ENCODE data around the gene TMEM130. TPM values are rescaled to one million over a fixed set of nuclear protein-coding genes. Genes with fewer than 3 reads are reported as not detected.
A peak's percentile ranks its signal among the peaks of the same experiment; 100 is the strongest.
"Not testable (repeated sequence)": the region's sequence is repeated elsewhere in the genome, so short reads cannot be mapped to it uniquely, and the experiment has no call there.

TMEM130 gene
- total RNA-seq, 2 experiments from 2014 or later = not detected

GRCh38 chr7:98855610-98856422 lies 14.0 kb downstream of the TMEM130 start:
- no peak for ATAC-seq (ENCODE audit: low read depth)

GRCh38 chr7:98852826-98853225 lies 17.0 kb downstream of the TMEM130 start:
- no peak for ATAC-seq (ENCODE audit: low read depth)
- POLR2A ChIA-PET = no interaction called here
- no peak overlapping the region for H3K27ac Mint-ChIP-seq
- H3K4me1 Mint-ChIP-seq = no peaks in the 10 kb centered on the region
- peaks cover 5% of the 10 kb centered on the region for H3K27me3 Mint-ChIP-seq
- H3K36me3 Mint-ChIP-seq = no peaks in the 10 kb centered on the region
- no peak for DNase-seq
- no peaks in the 10 kb centered on the region for H3K9me3 Mint-ChIP-seq
- no peak overlapping the region for H3K4me3 Mint-ChIP-seq

More at GRCh38 chr7:98855610-98856422, 14.0 kb downstream of the TMEM130 start:
- Mint-ChIP-seq H3K9me3 (no peaks in the 10 kb centered on the region), H3K4me3 (no peak overlapping the region), H3K27ac (no peak overlapping the region), H3K36me3 (no peaks in the 10 kb centered on the region), H3K4me1 (no peaks in the 10 kb centered on the region), H3K27me3 (peaks cover 14% of the 10 kb centered on the region)
- POLR2A ChIA-PET = no interaction called here
- DNase-seq = no peak

GRCh38 chr7:98848918-98849317 lies 20.9 kb downstream of the TMEM130 start:
- Mint-ChIP-seq H3K4me3 (no peak overlapping the region), H3K27ac (no peak overlapping the region), H3K4me1 (no peaks in the 10 kb centered on the region), H3K27me3 (no peaks in the 10 kb centered on the region), H3K36me3 (no peaks in the 10 kb centered on the region), H3K9me3 (no peaks in the 10 kb centered on the region)
- DNase-seq (no peak), ATAC-seq (ENCODE audit: low read depth) (no peak)
- POLR2A ChIA-PET = no interaction called here

GRCh38 chr7:98842552-98842951 lies 27.3 kb downstream of the TMEM130 start:
- H3K4me3 Mint-ChIP-seq; H3K27ac Mint-ChIP-seq; H3K9me3 Mint-ChIP-seq; H3K4me1 Mint-ChIP-seq; DNase-seq; POLR2A ChIA-PET; H3K36me3 Mint-ChIP-seq; H3K27me3 Mint-ChIP-seq; ATAC-seq (ENCODE audit: low read depth): not testable (repeated sequence)

GRCh38 chr7:98841179-98841997 lies 28.4 kb downstream of the TMEM130 start:
- H3K4me1 Mint-ChIP-seq = no peaks in the 10 kb centered on the region
- peak; percentile 60 for ATAC-seq (ENCODE audit: low read depth)
- H3K9me3 Mint-ChIP-seq = no peaks in the 10 kb centered on the region
- H3K4me3 Mint-ChIP-seq = no peak overlapping the region
- H3K27me3 Mint-ChIP-seq = peaks cover 4% of the 10 kb centered on the region
- peak; percentile 77 for DNase-seq
- H3K27ac Mint-ChIP-seq = no peak overlapping the region
- no peaks in the 10 kb centered on the region for H3K36me3 Mint-ChIP-seq
- POLR2A ChIA-PET = no interaction called here

- H3K27me3 Mint-ChIP-seq = peaks cover 4% of the 10 kb centered on the region
- H3K36me3 Mint-ChIP-seq = no peaks in the 10 kb centered on the region
- no peak overlapping the region for H3K27ac Mint-ChIP-seq
- H3K4me3 Mint-ChIP-seq = no peak overlapping the region
- H3K4me1 Mint-ChIP-seq = no peaks in the 10 kb centered on the region
- H3K9me3 Mint-ChIP-seq = no peaks in the 10 kb centered on the region
- POLR2A ChIA-PET = no interaction called here
- ATAC-seq (ENCODE audit: low read depth) (no peak), DNase-seq (no peak)
Observed at GRCh38 chr7:98840722-98841121, 29.1 kb downstream of the TMEM130 start.

GRCh38 chr7:98840096-98840495 lies 29.7 kb downstream of the TMEM130 start:
- DNase-seq (no peak), ATAC-seq (ENCODE audit: low read depth) (no peak)
- H3K36me3 Mint-ChIP-seq = no peaks in the 10 kb centered on the region
- H3K4me1 Mint-ChIP-seq = no peaks in the 10 kb centered on the region
- no peak overlapping the region for H3K27ac Mint-ChIP-seq
- peaks cover 4% of the 10 kb centered on the region for H3K27me3 Mint-ChIP-seq
- POLR2A ChIA-PET = no interaction called here
- no peaks in the 10 kb centered on the region for H3K9me3 Mint-ChIP-seq
- no peak overlapping the region for H3K4me3 Mint-ChIP-seq

GRCh38 chr7:98837630-98837972 lies 32.2 kb downstream of the TMEM130 start:
- peaks cover 6% of the 10 kb centered on the region for H3K27me3 Mint-ChIP-seq
- ATAC-seq (ENCODE audit: low read depth) (no peak), DNase-seq (no peak)
- H3K9me3 Mint-ChIP-seq = no peaks in the 10 kb centered on the region
- H3K36me3 Mint-ChIP-seq = no peaks in the 10 kb centered on the region
- no peak overlapping the region for H3K27ac Mint-ChIP-seq
- no peaks in the 10 kb centered on the region for H3K4me1 Mint-ChIP-seq
- no peak overlapping the region for H3K4me3 Mint-ChIP-seq
- POLR2A ChIA-PET = no interaction called here

- Mint-ChIP-seq H3K4me3 (no peak overlapping the region), H3K9me3 (no peaks in the 10 kb centered on the region), H3K27ac (no peak overlapping the region), H3K27me3 (peaks cover 6% of the 10 kb centered on the region), H3K36me3 (no peaks in the 10 kb centered on the region), H3K4me1 (no peaks in the 10 kb centered on the region)
- DNase-seq (no peak), ATAC-seq (ENCODE audit: low read depth) (no peak)
- POLR2A ChIA-PET = no interaction called here
Observed at GRCh38 chr7:98836811-98837629, 32.8 kb downstream of the TMEM130 start.

GRCh38 chr7:98834949-98835348 lies 34.9 kb downstream of the TMEM130 start:
- DNase-seq = no peak
- no peak overlapping the region for H3K4me3 Mint-ChIP-seq
- H3K27me3 Mint-ChIP-seq = peaks cover 4% of the 10 kb centered on the region
- H3K4me1 Mint-ChIP-seq = no peaks in the 10 kb centered on the region
- no peaks in the 10 kb centered on the region for H3K36me3 Mint-ChIP-seq
- ATAC-seq (ENCODE audit: low read depth) = no peak
- POLR2A ChIA-PET = no interaction called here
- no peak overlapping the region for H3K27ac Mint-ChIP-seq
- no peaks in the 10 kb centered on the region for H3K9me3 Mint-ChIP-seq

- Mint-ChIP-seq H3K27me3 (peaks cover 4% of the 10 kb centered on the region), H3K27ac (no peak overlapping the region), H3K9me3 (no peaks in the 10 kb centered on the region), H3K36me3 (no peaks in the 10 kb centered on the region), H3K4me1 (no peaks in the 10 kb centered on the region), H3K4me3 (no peak overlapping the region)
- ATAC-seq (ENCODE audit: low read depth) (no peak), DNase-seq (no peak)
- POLR2A ChIA-PET = no interaction called here
Observed at GRCh38 chr7:98833022-98833421, 36.8 kb downstream of the TMEM130 start.

- ATAC-seq (ENCODE audit: low read depth) (no peak), DNase-seq (peak; percentile 47)
- POLR2A ChIA-PET = no interaction called here
- H3K4me3 Mint-ChIP-seq = no peak overlapping the region
- no peaks in the 10 kb centered on the region for H3K36me3 Mint-ChIP-seq
- no peaks in the 10 kb centered on the region for H3K4me1 Mint-ChIP-seq
- no peak overlapping the region for H3K27ac Mint-ChIP-seq
- H3K9me3 Mint-ChIP-seq = no peaks in the 10 kb centered on the region
- peaks cover 2% of the 10 kb centered on the region for H3K27me3 Mint-ChIP-seq
Observed at GRCh38 chr7:98831641-98832221, 38.1 kb downstream of the TMEM130 start.

- ATAC-seq (ENCODE audit: low read depth) (no peak), DNase-seq (no peak)
- POLR2A ChIA-PET = no interaction called here
- Mint-ChIP-seq H3K9me3 (no peaks in the 10 kb centered on the region), H3K4me3 (no peak overlapping the region), H3K4me1 (no peaks in the 10 kb centered on the region), H3K27ac (no peak overlapping the region), H3K36me3 (no peaks in the 10 kb centered on the region), H3K27me3 (peaks cover 2% of the 10 kb centered on the region)
Observed at GRCh38 chr7:98830972-98831548, 38.8 kb downstream of the TMEM130 start.
